ENCODE measurements around the gene SLIT3. TPM values are rescaled to one million over a fixed set of nuclear protein-coding genes. Genes with fewer than 3 reads are reported as not detected.

SLIT3 gene
- total RNA-seq, 1 experiment from 2014 or later: 0.92 TPM

GRCh38 chr5:168914491-168914890 is 386.4 kb downstream of the SLIT3 start:
- Histone ChIP-seq H3K9ac (ENCODE audit: extremely low read depth, insufficient read length, low read length) (no peak overlapping the region), H4K20me1 (ENCODE audit: control insufficient read depth, insufficient read depth, insufficient read length) (no peaks in the 10 kb centered on the region), H2BK20ac (ENCODE audit: low read depth, low read length, poor library complexity, severe bottlenecking) (no peak overlapping the region), H4K8ac (replicated peaks; ENCODE audit: insufficient read length, low read depth, low read length) (no peak overlapping the region), H3K9me3 (ENCODE audit: control insufficient read depth, low read depth, low read length) (no peaks in the 10 kb centered on the region), H3K27ac (ENCODE audit: insufficient read length, low read depth, low read length) (no peak overlapping the region), H3K18ac (ENCODE audit: insufficient read length, low read depth, low read length) (no peak overlapping the region), H3K23me2 (ENCODE audit: insufficient read length, low read depth, low read length, poor library complexity, severe bottlenecking) (no peaks in the 10 kb centered on the region), H3K23ac (ENCODE audit: insufficient read length, low read depth, low read length) (no peak overlapping the region), H3K79me2 (ENCODE audit: insufficient read depth, low read length) (no peaks in the 10 kb centered on the region), H4K5ac (ENCODE audit: insufficient read length, low read depth, low read length) (no peak overlapping the region), H3K27me3 (ENCODE audit: insufficient read depth, low read length) (no peaks in the 10 kb centered on the region), H3T11ph (ENCODE audit: low read length) (no peak overlapping the region), H3K56ac (ENCODE audit: insufficient read length, low read depth, low read length) (no peak overlapping the region), H2BK120ac (ENCODE audit: low read depth, low read length, poor library complexity, severe bottlenecking) (no peak overlapping the region), H2AK5ac (ENCODE audit: insufficient read length, low read length) (no peak overlapping the region), H2AFZ (ENCODE audit: low read length) (no peak overlapping the region), H3K4me1 (ENCODE audit: insufficient read depth, low read length) (no peaks in the 10 kb centered on the region), H2BK5ac (ENCODE audit: insufficient read length, low read length) (no peak overlapping the region), H4K91ac (ENCODE audit: insufficient read length, low read depth, low read length) (no peak overlapping the region), H2BK12ac (ENCODE audit: insufficient read length, low read depth, low read length) (no peak overlapping the region), H2BK15ac (ENCODE audit: low read depth, low read length) (no peak overlapping the region), H3K79me1 (ENCODE audit: insufficient read depth, low read depth, low read length, poor library complexity, severe bottlenecking) (no peaks in the 10 kb centered on the region), H3K14ac (ENCODE audit: insufficient read depth, low read length) (no peak overlapping the region), H3K4me2 (ENCODE audit: insufficient read depth, insufficient read length, low read length) (no peak overlapping the region), H3K4ac (ENCODE audit: low read depth, low read length) (no peak overlapping the region)
- no peaks in the 10 kb centered on the region for H3K9me3 Mint-ChIP-seq
- no peaks in the 10 kb centered on the region for H3K36me3 Mint-ChIP-seq (ENCODE audit: insufficient read depth in 1 of 3, low read depth in 3 of 3)
- no CpG with 5 or more reads among the region's 5 CpGs for WGBS (ENCODE audit: extremely low coverage, insufficient read length, low lambda C conversion rate)
- H3K4me3 Mint-ChIP-seq: no peak overlapping the region
- peaks cover 4 to 7% of the 10 kb centered on the region in 2 experiments; a peak in 3 of 4 replicates for H3K4me1 Mint-ChIP-seq
- TF ChIP-seq CTCF (conservative IDR thresholded peaks at IDR 0.05): no peak
- peaks cover 11% of the 10 kb centered on the region for H3K27me3 Mint-ChIP-seq (ENCODE audit: low read depth)
- H3K27ac Mint-ChIP-seq: no peak overlapping the region
- DNase-seq: no peak
